ENCODE results near the gene TUBA1B.

GRCh38 chr12:49131894-49132461, 783 bp upstream of the TUBA1B start:
- TF ChIP-seq CTCF (IDR thresholded peaks at IDR 0.05; ENCODE audit: insufficient read depth, low read length, poor library complexity, severe bottlenecking) (no peak), EZH2phosphoT487 (conservative IDR thresholded peaks at IDR 0.05; ENCODE audit: low read length) (no peak)

Data from SU-DHL-6 (cell line).